H9 (cell line): Measurements from ENCODE around the gene PARD3. TPM values are rescaled to one million over a fixed set of nuclear protein-coding genes. Genes with fewer than 3 reads are reported as not detected.
A peak's percentile ranks its signal among the peaks of the same experiment; 100 is the strongest.

Experiments
- DNase-seq: peaks from one replicate; pipeline ENCODE4 v3.0.0-alpha.2; 2017
- H2AFZ ChIP-seq: one replicate; pipeline ENCODE4 v1.6.1; 2013; ENCODE audit warnings: mild to moderate bottlenecking, low read length, control low read depth, moderate library complexity
- H2AK5ac ChIP-seq: 2 replicates; pipeline ENCODE4 v1.6.1; 2013; ENCODE audit warnings: low read length, control low read depth, mixed read lengths; ENCODE audit not compliant: insufficient read length
- H2BK120ac ChIP-seq: one replicate; pipeline ENCODE4 v1.6.1; 2013; ENCODE audit warnings: low read depth, mild to moderate bottlenecking, low read length, control low read depth, inconsistent platforms; ENCODE audit not compliant: poor library complexity, severe bottlenecking
- H2BK12ac ChIP-seq: 2 replicates; pipeline ENCODE4 v1.6.1; 2013; ENCODE audit warnings: low read length, control low read depth, mixed read lengths, low read depth; ENCODE audit not compliant: insufficient read length
- H2BK15ac ChIP-seq: 2 replicates; pipeline ENCODE4 v1.6.1; 2013; ENCODE audit warnings: low read depth, low read length, control low read depth
- H2BK20ac ChIP-seq: one replicate; pipeline ENCODE4 v1.6.1; 2013; ENCODE audit warnings: low read depth, mild to moderate bottlenecking, low read length, control low read depth, inconsistent platforms; ENCODE audit not compliant: poor library complexity, severe bottlenecking
- H2BK5ac ChIP-seq: 2 replicates; pipeline ENCODE4 v1.6.1; 2013; ENCODE audit warnings: low read length, control low read depth, mixed read lengths; ENCODE audit not compliant: insufficient read length
- H3K14ac ChIP-seq: 2 replicates; pipeline ENCODE4 v1.6.1; 2013; ENCODE audit warnings: low read length, control low read depth; ENCODE audit not compliant: insufficient read depth
- H3K18ac ChIP-seq: 2 replicates; pipeline ENCODE4 v1.6.1; 2013; ENCODE audit warnings: low read depth, mild to moderate bottlenecking, mixed read lengths, low read length, control low read depth; ENCODE audit not compliant: insufficient read length
- H3K23ac ChIP-seq: 2 replicates; pipeline ENCODE4 v1.6.1; 2013; ENCODE audit warnings: low read length, control low read depth, mixed read lengths, low read depth; ENCODE audit not compliant: insufficient read length
- H3K23me2 ChIP-seq: 2 replicates; pipeline ENCODE4 v1.6.1; 2013; ENCODE audit warnings: low read depth, mild to moderate bottlenecking, mixed read lengths, low read length, control low read depth; ENCODE audit not compliant: insufficient read length, poor library complexity, severe bottlenecking
- H3K27ac ChIP-seq: 2 replicates; pipeline ENCODE4 v1.5.1; 2013; ENCODE audit warnings: low read length, control low read depth, mixed read lengths, low read depth; ENCODE audit not compliant: insufficient read length
- H3K27me3 ChIP-seq: 2 replicates; pipeline ENCODE4 v1.6.1; 2013; ENCODE audit warnings: low read length, control low read depth, inconsistent platforms; ENCODE audit not compliant: insufficient read depth
- H3K4ac ChIP-seq: 2 replicates; pipeline ENCODE4 v1.6.1; 2013; ENCODE audit warnings: low read depth, mild to moderate bottlenecking, control low read depth, inconsistent platforms, low read length, moderate library complexity
- H3K4me1 ChIP-seq: 2 replicates; pipeline ENCODE4 v1.6.1; 2013; ENCODE audit warnings: low read length, control low read depth, inconsistent platforms; ENCODE audit not compliant: insufficient read depth
- H3K4me2 ChIP-seq: 2 replicates; pipeline ENCODE4 v1.6.1; 2013; ENCODE audit warnings: low read length, control low read depth, mixed read lengths; ENCODE audit not compliant: insufficient read length, insufficient read depth
- H3K56ac ChIP-seq: 2 replicates; pipeline ENCODE4 v1.6.1; 2013; ENCODE audit warnings: low read depth, mild to moderate bottlenecking, mixed read lengths, low read length, control low read depth; ENCODE audit not compliant: insufficient read length
- H3K79me1 ChIP-seq: 2 replicates; pipeline ENCODE4 v1.6.1; 2013; ENCODE audit warnings: low read depth, mild to moderate bottlenecking, moderate library complexity, low read length, control low read depth, inconsistent platforms; ENCODE audit not compliant: insufficient read depth, poor library complexity, severe bottlenecking
- H3K79me2 ChIP-seq: 2 replicates; pipeline ENCODE4 v1.6.1; 2013; ENCODE audit warnings: low read length, control low read depth, inconsistent platforms; ENCODE audit not compliant: insufficient read depth
- H3K9ac ChIP-seq: 2 replicates; pipeline ENCODE4 v1.6.1; 2013; ENCODE audit warnings: low read length, control low read depth, mixed read lengths; ENCODE audit not compliant: insufficient read length; ENCODE audit errors: extremely low read depth
- H3K9me3 ChIP-seq: one replicate; pipeline ENCODE4 v1.6.1; 2013; ENCODE audit warnings: low read depth, low read length, inconsistent platforms; ENCODE audit not compliant: control insufficient read depth
- H3T11ph ChIP-seq: one replicate; pipeline ENCODE4 v1.6.1; 2013; ENCODE audit warnings: mild to moderate bottlenecking, low read length, control low read depth, inconsistent platforms
- H4K20me1 ChIP-seq: one replicate; pipeline ENCODE4 v1.6.1; 2013; ENCODE audit not compliant: control insufficient read depth, insufficient read length, insufficient read depth
- H4K5ac ChIP-seq: 2 replicates; pipeline ENCODE4 v1.6.1; 2013; ENCODE audit warnings: low read depth, mild to moderate bottlenecking, mixed read lengths, low read length, control low read depth; ENCODE audit not compliant: insufficient read length
- H4K8ac ChIP-seq: replicated peaks from 2 replicates; pipeline ENCODE4 v1.6.1; 2013; ENCODE audit warnings: low read length, control low read depth, mixed read lengths, low read depth; ENCODE audit not compliant: insufficient read length
- H4K91ac ChIP-seq: 2 replicates; pipeline ENCODE4 v1.6.1; 2013; ENCODE audit warnings: low read depth, mild to moderate bottlenecking, moderate library complexity, mixed read lengths, low read length, control low read depth; ENCODE audit not compliant: insufficient read length
- H3K27ac Mint-ChIP-seq, 3 experiments: 2 replicates in 2 of 3; 3 replicates in 1 of 3; pipeline ENCODE4 v1.8.0; 2020 to 2021; ENCODE audit warnings: mixed read lengths in 3 of 3, mild to moderate bottlenecking in 1 of 3, moderate library complexity in 1 of 3
- H3K27me3 Mint-ChIP-seq: 2 replicates; pipeline ENCODE4 v1.8.0; 2021; ENCODE audit warnings: low read depth, mild to moderate bottlenecking, moderate library complexity, mixed read lengths
- H3K36me3 Mint-ChIP-seq, 3 experiments: 2 replicates in 2 of 3; 3 replicates in 1 of 3; pipeline ENCODE4 v1.8.0; 2020 to 2021; ENCODE audit warnings: low read depth in 3 of 3, mixed read lengths in 3 of 3; ENCODE audit not compliant: insufficient read depth in 1 of 3
- H3K4me1 Mint-ChIP-seq, 2 experiments: 2 replicates each; pipeline ENCODE4 v1.8.0; 2020; ENCODE audit warnings: mixed read lengths in 2 of 2
- H3K4me3 Mint-ChIP-seq, 2 experiments: 2 replicates in 1 of 2; 3 replicates in 1 of 2; pipeline ENCODE4 v1.8.0; 2020 to 2021; ENCODE audit warnings: mild to moderate bottlenecking in 2 of 2, mixed read lengths in 2 of 2, moderate library complexity in 1 of 2
- H3K9me3 Mint-ChIP-seq, 2 experiments: 2 replicates in 1 of 2; 3 replicates in 1 of 2; pipeline ENCODE4 v1.8.0; 2020; ENCODE audit warnings: mild to moderate bottlenecking in 2 of 2, mixed read lengths in 2 of 2, moderate library complexity in 1 of 2
- CTCF ChIP-seq: fragments of 200-600 bp; sonication (generic); conservative IDR thresholded peaks from 3 replicates; pipeline ENCODE4 v1.8.0; 2021; ENCODE audit warnings: antibody characterized with exemption, mild to moderate bottlenecking
- WGBS: extraction: QIAGEN DNeasy Blood & Tissue Kit; methylation state at CpG from one replicate; pipeline ENCODE4 v1.1.7; 2013; ENCODE audit warnings: missing lambda C conversion rate, low lambda C conversion rate, mixed read lengths; ENCODE audit not compliant: insufficient read length; ENCODE audit errors: extremely low coverage; 5-methylcytosine and 5-hydroxymethylcytosine counted together
- total RNA-seq: library from RNA; stranded (reverse); gene quantifications from 2 replicates; pipeline ENCODE4 v1.2.1, GENCODE V29; 2021

PARD3 gene
- total RNA-seq, 1 experiment from 2014 or later, result 44.7 TPM

GRCh38 chr10:34180749-34181148 lies 634.3 kb downstream of the PARD3 start:
- Histone ChIP-seq H2AK5ac (no peak overlapping the region), H3K9ac (no peak overlapping the region), H3K9me3 (no peaks in the 10 kb centered on the region), H3T11ph (no peak overlapping the region), H3K23me2 (no peaks in the 10 kb centered on the region), H3K56ac (no peak overlapping the region), H2BK5ac (no peak overlapping the region), H3K4ac (no peak overlapping the region), H3K4me1 (peaks cover 24% of the 10 kb centered on the region), H2BK120ac (no peak overlapping the region), H3K23ac (no peak overlapping the region), H2BK20ac (no peak overlapping the region), H4K20me1 (no peaks in the 10 kb centered on the region), H4K5ac (no peak overlapping the region), H3K79me1 (no peaks in the 10 kb centered on the region), H3K27ac (no peak overlapping the region), H3K18ac (no peak overlapping the region), H4K8ac (no peak overlapping the region), H4K91ac (no peak overlapping the region), H2BK12ac (no peak overlapping the region), H3K4me2 (no peak overlapping the region), H3K27me3 (no peaks in the 10 kb centered on the region), H3K14ac (no peak overlapping the region), H2AFZ (no peak overlapping the region), H2BK15ac (no peak overlapping the region), H3K79me2 (no peaks in the 10 kb centered on the region)
- H3K4me3 Mint-ChIP-seq, result no peak overlapping the region
- peak overlapping the region in 1 of 3 experiments; percentile 57; a peak in 1 of 7 replicates for H3K27ac Mint-ChIP-seq
- H3K4me1 Mint-ChIP-seq, result peaks cover 85 to 90% of the 10 kb centered on the region in 2 experiments
- H3K27me3 Mint-ChIP-seq, result no peaks in the 10 kb centered on the region; the same call in 1 of the 2 replicates
- no CpG with 5 or more reads among the region's 2 CpGs for WGBS
- DNase-seq, result peak; percentile 51
- H3K9me3 Mint-ChIP-seq, result no peaks in the 10 kb centered on the region
- no peaks in the 10 kb centered on the region; a peak in 1 of 7 replicates for H3K36me3 Mint-ChIP-seq
- no peak for TF ChIP-seq CTCF
